HL-60 (cell line): ENCODE results near the gene MAP1LC3A.

Experiments used
- DNase-seq, 2 experiments: peaks; one replicate each; pipeline ENCODE4 v3.0.0-alpha.2; 2010 to 2020; ENCODE audit warnings: low read depth in 1 of 2, low spot score in 1 of 2
- H3K27ac ChIP-seq: fragments of 250-450 bp; sonication (Bioruptor Pico); replicated peaks from 2 replicates; pipeline ENCODE4 v1.5.1; 2020; ENCODE audit warnings: mild to moderate bottlenecking, moderate library complexity
- H3K27me3 ChIP-seq: fragments of 250-450 bp; sonication (Bioruptor Pico); 2 replicates; pipeline ENCODE4 v1.5.1; 2021; ENCODE audit warnings: mild to moderate bottlenecking, moderate library complexity; ENCODE audit not compliant: insufficient read depth, poor library complexity, severe bottlenecking
- H3K4me3 ChIP-seq: replicated peaks from 2 replicates; pipeline ENCODE4 v1.5.1; 2011; ENCODE audit warnings: mild to moderate bottlenecking, control low read depth, low read length; ENCODE audit not compliant: insufficient read depth
- GABPA ChIP-seq: IDR thresholded peaks from 2 replicates; pipeline ENCODE4 v1.6.1; 2012; ENCODE audit warnings: low read depth
- POLR2AphosphoS5 ChIP-seq: IDR thresholded peaks from 2 replicates; pipeline ENCODE4 v1.6.1; 2012; ENCODE audit warnings: low read depth
- SPI1 ChIP-seq: IDR thresholded peaks from 2 replicates; pipeline ENCODE4 v1.6.1; 2012; ENCODE audit warnings: low read depth, mild to moderate bottlenecking, borderline replicate concordance
- TF ChIP-seq, protein P1 (sequence below): IDR thresholded peaks from one replicate; pipeline ENCODE4 v1.5.1; 2011; ENCODE audit warnings: low read length, control low read depth, inconsistent platforms; ENCODE audit not compliant: insufficient read depth
- TF ChIP-seq, protein P2 (sequence below): IDR thresholded peaks from 2 replicates; pipeline ENCODE4 v1.6.1; 2012; ENCODE audit warnings: low read depth; ENCODE audit not compliant: insufficient replicate concordance

MAP1LC3A gene

GRCh38 chr20:34532756-34533155 lies 25.8 kb upstream of the MAP1LC3A start:
- no peak overlapping the region for H3K27ac ChIP-seq
- TF ChIP-seq, protein P1, sequence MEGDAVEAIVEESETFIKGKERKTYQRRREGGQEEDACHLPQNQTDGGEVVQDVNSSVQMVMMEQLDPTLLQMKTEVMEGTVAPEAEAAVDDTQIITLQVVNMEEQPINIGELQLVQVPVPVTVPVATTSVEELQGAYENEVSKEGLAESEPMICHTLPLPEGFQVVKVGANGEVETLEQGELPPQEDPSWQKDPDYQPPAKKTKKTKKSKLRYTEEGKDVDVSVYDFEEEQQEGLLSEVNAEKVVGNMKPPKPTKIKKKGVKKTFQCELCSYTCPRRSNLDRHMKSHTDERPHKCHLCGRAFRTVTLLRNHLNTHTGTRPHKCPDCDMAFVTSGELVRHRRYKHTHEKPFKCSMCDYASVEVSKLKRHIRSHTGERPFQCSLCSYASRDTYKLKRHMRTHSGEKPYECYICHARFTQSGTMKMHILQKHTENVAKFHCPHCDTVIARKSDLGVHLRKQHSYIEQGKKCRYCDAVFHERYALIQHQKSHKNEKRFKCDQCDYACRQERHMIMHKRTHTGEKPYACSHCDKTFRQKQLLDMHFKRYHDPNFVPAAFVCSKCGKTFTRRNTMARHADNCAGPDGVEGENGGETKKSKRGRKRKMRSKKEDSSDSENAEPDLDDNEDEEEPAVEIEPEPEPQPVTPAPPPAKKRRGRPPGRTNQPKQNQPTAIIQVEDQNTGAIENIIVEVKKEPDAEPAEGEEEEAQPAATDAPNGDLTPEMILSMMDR, result no peak
- TF ChIP-seq GABPA, result no peak
- no peak overlapping the region for H3K4me3 ChIP-seq
- no peak for DNase-seq
- no peaks in the 10 kb centered on the region for H3K27me3 ChIP-seq

DNA sequence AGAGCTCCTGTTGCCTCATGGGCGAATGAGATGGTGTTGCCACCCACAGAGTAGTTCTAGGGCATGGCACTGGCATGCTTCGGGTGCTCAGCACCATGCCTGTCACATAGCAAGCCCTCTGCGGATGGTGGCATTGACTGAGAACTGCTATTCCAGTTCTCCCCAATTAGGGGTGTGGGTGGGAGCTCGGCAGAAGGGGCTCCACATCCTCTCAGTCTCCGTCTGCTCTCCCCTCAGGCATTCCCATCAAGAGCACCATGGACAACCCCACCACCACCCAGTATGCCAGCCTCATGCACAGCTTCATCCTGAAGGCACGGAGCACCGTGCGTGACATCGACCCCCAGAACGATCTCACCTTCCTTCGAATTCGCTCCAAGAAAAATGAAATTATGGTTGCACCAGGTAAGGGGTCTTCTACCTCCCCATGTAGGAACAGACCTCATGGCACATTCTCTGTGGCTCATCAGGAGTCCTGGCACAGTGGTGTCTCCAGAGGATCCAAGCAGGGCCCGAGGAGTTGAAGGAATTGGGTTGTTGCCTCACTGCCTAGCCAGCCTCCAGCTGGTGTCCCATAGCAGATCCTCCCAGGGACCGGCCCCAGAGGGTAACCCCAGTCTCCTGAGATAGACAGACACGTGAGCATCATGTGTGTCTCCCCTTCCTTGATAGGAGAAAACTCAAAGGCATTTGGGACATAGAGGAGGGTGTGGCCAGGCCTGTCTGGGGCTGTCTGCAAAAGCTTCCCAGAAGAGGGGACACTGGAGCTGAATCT lies 23.9 kb upstream of the MAP1LC3A start:
- Histone ChIP-seq H3K27ac (no peak overlapping the region), H3K27me3 (no peaks in the 10 kb centered on the region), H3K4me3 (no peak overlapping the region)
- no peak for DNase-seq
- TF ChIP-seq SPI1, result no peak
- TF ChIP-seq POLR2AphosphoS5, result no peak
- TF ChIP-seq, protein P2, sequence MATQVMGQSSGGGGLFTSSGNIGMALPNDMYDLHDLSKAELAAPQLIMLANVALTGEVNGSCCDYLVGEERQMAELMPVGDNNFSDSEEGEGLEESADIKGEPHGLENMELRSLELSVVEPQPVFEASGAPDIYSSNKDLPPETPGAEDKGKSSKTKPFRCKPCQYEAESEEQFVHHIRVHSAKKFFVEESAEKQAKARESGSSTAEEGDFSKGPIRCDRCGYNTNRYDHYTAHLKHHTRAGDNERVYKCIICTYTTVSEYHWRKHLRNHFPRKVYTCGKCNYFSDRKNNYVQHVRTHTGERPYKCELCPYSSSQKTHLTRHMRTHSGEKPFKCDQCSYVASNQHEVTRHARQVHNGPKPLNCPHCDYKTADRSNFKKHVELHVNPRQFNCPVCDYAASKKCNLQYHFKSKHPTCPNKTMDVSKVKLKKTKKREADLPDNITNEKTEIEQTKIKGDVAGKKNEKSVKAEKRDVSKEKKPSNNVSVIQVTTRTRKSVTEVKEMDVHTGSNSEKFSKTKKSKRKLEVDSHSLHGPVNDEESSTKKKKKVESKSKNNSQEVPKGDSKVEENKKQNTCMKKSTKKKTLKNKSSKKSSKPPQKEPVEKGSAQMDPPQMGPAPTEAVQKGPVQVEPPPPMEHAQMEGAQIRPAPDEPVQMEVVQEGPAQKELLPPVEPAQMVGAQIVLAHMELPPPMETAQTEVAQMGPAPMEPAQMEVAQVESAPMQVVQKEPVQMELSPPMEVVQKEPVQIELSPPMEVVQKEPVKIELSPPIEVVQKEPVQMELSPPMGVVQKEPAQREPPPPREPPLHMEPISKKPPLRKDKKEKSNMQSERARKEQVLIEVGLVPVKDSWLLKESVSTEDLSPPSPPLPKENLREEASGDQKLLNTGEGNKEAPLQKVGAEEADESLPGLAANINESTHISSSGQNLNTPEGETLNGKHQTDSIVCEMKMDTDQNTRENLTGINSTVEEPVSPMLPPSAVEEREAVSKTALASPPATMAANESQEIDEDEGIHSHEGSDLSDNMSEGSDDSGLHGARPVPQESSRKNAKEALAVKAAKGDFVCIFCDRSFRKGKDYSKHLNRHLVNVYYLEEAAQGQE, result no peak
- TF ChIP-seq, protein P1, result no peak
- TF ChIP-seq GABPA, result no peak

- TF ChIP-seq SPI1 (no peak), POLR2AphosphoS5 (no peak), GABPA (no peak)
- TF ChIP-seq, protein P1, result no peak
- TF ChIP-seq, protein P2, result no peak
- Histone ChIP-seq H3K4me3 (no peak overlapping the region), H3K27ac (no peak overlapping the region), H3K27me3 (no peaks in the 10 kb centered on the region)
- DNase-seq, result no peak
These were observed 23.1 kb upstream of the MAP1LC3A start for GRCh38 chr20:34535301-34535840.

DNA sequence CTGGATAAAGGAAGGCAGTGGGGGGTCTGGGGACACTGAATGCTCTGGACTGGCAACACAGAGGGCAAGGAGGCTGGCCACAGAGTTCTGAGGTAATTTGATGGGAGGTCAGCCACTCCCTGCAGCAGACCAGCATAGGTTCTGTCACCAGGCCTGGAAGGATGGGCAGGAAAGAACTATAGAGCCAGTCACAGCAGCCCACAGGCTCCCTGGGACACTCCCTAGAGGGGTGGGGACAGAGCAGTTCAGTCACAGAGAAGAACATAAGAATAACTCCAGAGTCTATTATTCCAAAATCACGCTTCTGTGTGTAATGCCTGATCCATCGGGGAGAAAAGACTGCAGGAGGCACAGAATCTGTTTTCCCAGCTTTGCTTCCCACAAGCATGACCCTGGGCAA lies 22.7 kb upstream of the MAP1LC3A start:
- Histone ChIP-seq H3K27me3 (no peaks in the 10 kb centered on the region), H3K27ac (no peak overlapping the region), H3K4me3 (no peak overlapping the region)
- TF ChIP-seq POLR2AphosphoS5 (no peak), SPI1 (no peak), GABPA (no peak)
- TF ChIP-seq, protein P1, result no peak
- TF ChIP-seq, protein P2, result no peak
- DNase-seq, result no peak
